IPS DF 6.9 (cell line): ENCODE measurements around the gene IREB2.

ENCODE experiments used
- DNase-seq: peaks from one replicate; pipeline ENCODE4 v3.0.0-alpha.2; 2013; ENCODE audit warnings: low read depth, low spot score
- H3K27ac ChIP-seq: one replicate; pipeline ENCODE4 v1.5.1; 2013; ENCODE audit warnings: low read length, control low read depth
- H3K27me3 ChIP-seq: 2 replicates; pipeline ENCODE4 v1.6.1; 2013; ENCODE audit warnings: mild to moderate bottlenecking, low read length; ENCODE audit not compliant: control insufficient read depth, insufficient read depth
- H3K36me3 ChIP-seq: 2 replicates; pipeline ENCODE4 v1.6.1; 2013; ENCODE audit warnings: low read length; ENCODE audit not compliant: control insufficient read depth, insufficient read depth
- H3K4me1 ChIP-seq: 2 replicates; pipeline ENCODE4 v1.6.1; 2013; ENCODE audit warnings: low read length; ENCODE audit not compliant: control insufficient read depth, insufficient read depth
- H3K4me3 ChIP-seq: 2 replicates; pipeline ENCODE4 v1.5.1; 2013; ENCODE audit warnings: mild to moderate bottlenecking, low read length
- H3K9me3 ChIP-seq: 2 replicates; pipeline ENCODE4 v1.6.1; 2013; ENCODE audit warnings: low read length, inconsistent platforms; ENCODE audit not compliant: control insufficient read depth, insufficient read depth
- WGBS: extraction: QIAGEN DNeasy Blood & Tissue Kit; methylation state at CpG from one replicate; pipeline ENCODE4 v1.1.7; 2013; ENCODE audit warnings: mixed read lengths, missing lambda C conversion rate; ENCODE audit not compliant: insufficient read length, insufficient coverage; 5-methylcytosine and 5-hydroxymethylcytosine counted together

The IREB2 gene

DNA sequence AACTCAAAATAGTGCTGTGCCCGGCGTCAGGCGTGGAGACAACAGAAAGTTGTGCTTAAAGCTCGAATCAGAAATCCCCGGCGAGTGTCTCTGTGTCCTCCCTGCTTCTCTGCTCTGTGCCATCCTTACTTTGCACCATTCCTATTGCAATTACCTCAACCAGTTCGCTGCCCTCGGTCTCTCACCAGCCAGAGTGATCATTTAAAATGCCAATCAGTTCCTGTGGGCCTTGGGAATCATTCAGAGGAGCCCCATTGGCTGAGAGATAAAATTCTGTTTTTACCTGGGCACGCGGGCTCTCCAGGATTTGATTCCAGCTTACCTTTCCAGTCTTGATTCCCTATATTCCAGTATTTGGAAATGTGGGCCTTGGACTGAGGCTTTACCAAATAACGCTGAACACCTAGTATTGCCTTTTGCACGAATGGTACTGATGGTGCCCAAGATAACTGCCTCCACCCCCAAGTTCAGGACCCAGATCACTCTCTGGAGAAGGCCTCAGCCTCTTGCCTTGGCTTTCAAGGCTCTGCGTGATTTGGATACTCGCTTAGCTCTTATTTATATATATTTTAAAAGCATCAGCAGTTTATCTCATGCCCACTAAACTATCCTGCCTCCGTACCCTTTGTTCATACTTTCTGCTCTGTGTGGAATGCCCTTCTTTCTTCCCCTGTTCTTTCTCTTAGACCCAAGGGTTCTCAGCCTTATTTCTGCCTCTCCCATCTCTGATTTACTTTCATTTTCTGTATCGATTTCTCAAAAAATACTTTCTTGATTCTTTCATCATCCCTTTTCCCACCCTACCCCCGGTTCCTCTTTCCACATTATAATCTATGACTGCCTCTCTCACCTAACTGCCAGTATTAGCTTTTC, 103.1 kb downstream of the IREB2 start:
- Histone ChIP-seq H3K27me3 (no peaks in the 10 kb centered on the region), H3K27ac (no peak overlapping the region), H3K9me3 (no peaks in the 10 kb centered on the region), H3K36me3 (peaks cover 10% of the 10 kb centered on the region; the same call in 1 of the 2 replicates), H3K4me1 (no peaks in the 10 kb centered on the region), H3K4me3 (peak overlapping the region; percentile 84)
- DNase-seq = no peak
- WGBS = 100% methylated on average over 1 of the region's 17 CpGs

DNA sequence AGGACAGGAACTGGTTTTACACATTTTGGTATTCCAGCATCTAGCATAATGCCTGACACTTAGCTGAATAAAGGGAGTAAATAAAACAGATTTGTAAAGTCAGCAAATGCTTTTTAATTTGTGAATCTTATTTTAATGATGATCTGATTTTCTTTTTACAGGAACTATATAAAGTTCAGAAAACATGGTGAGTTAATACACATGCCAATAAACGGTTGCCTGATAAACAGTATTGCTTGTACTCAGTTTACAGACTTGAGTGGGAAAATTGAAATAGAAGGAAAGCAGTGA, 103.7 kb downstream of the IREB2 start:
- DNase-seq = no peak
- H3K36me3 ChIP-seq = peaks cover 10% of the 10 kb centered on the region; the same call in 1 of the 2 replicates
- H3K4me3 ChIP-seq = no peak overlapping the region; the same call in 1 of the 2 replicates
- no peaks in the 10 kb centered on the region for H3K9me3 ChIP-seq
- no peak overlapping the region for H3K27ac ChIP-seq
- no CpG with 5 or more reads among the region's 1 CpG for WGBS
- H3K4me1 ChIP-seq = no peaks in the 10 kb centered on the region
- no peaks in the 10 kb centered on the region for H3K27me3 ChIP-seq

DNA sequence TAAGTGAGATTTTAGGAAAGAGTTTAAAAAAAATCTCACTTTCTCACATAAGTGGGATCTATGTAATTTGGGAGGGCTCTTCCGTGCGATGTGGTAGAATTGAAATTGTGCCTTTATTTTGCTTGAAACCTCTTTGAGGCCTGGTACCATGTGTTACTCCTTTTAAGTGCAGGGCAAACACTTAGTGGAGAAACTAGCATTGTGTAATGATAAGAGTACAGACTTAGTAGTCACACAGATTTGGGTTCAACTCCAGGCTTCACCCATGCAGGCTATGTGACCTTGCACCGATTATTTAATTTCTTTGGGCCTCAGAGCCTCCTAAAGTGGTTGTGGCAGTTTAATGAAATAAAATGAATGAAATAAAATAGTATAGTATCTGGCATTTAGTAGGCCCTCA, 104.6 kb downstream of the IREB2 start:
- Histone ChIP-seq H3K9me3 (no peaks in the 10 kb centered on the region), H3K27me3 (no peaks in the 10 kb centered on the region), H3K36me3 (peaks cover 13% of the 10 kb centered on the region; the same call in 1 of the 2 replicates), H3K4me3 (no peak overlapping the region), H3K27ac (no peak overlapping the region), H3K4me1 (no peaks in the 10 kb centered on the region)
- no CpG with 5 or more reads among the region's 3 CpGs for WGBS
- DNase-seq = no peak

DNA sequence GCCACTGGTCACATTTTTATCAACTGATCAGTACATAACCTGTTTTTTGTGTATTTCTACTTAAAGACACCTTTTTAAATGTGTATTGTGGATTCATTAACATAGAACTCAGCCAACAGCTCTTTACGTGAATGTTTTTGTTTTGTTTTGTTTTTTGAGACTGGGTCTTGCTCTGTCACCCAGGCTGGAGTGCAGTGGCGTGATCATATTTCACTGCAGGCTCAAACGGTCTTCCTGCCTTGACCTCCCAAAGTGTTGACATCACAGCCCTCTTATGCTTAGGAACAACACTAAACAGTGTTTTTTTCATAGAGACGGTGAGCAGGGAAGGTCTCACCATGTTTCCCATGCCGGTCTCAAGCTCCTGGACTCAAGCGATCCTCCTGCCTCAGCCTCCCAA, 112.2 kb downstream of the IREB2 start:
- no peaks in the 10 kb centered on the region for H3K4me1 ChIP-seq
- H3K36me3 ChIP-seq = peaks cover 17% of the 10 kb centered on the region; the same call in 1 of the 2 replicates
- no peaks in the 10 kb centered on the region for H3K9me3 ChIP-seq
- no CpG with 5 or more reads among the region's 6 CpGs for WGBS
- H3K27me3 ChIP-seq = no peaks in the 10 kb centered on the region
- H3K27ac ChIP-seq = no peak overlapping the region
- H3K4me3 ChIP-seq = no peak overlapping the region
- DNase-seq = no peak

DNA sequence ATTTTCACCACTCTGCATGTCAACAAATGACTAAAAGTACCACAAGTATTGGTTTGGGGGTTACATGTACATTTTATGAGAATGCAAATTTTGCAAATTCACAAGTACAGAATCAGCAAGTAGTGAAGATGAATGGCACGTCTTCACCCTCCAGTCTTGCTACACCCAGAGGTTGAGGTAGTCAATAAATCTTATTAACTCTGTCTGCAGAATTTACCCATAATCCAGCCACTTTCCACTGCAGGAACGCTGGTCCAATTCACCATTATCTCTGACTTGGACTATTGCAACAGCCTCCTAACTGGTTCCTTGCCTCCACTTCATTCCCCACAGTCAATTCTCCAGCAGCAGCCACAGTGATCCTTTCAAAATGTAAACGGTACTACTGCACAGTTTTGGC, 112.8 kb downstream of the IREB2 start:
- no peaks in the 10 kb centered on the region for H3K27me3 ChIP-seq
- peaks cover 10% of the 10 kb centered on the region; the same call in 1 of the 2 replicates for H3K36me3 ChIP-seq
- DNase-seq = no peak
- no peak overlapping the region for H3K27ac ChIP-seq
- H3K4me3 ChIP-seq = no peak overlapping the region
- no peaks in the 10 kb centered on the region for H3K4me1 ChIP-seq
- no peaks in the 10 kb centered on the region for H3K9me3 ChIP-seq
- WGBS = no CpG with 5 or more reads among the region's 3 CpGs
